ENCODE results near the gene PLPPR1.

PLPPR1 gene

DNA sequence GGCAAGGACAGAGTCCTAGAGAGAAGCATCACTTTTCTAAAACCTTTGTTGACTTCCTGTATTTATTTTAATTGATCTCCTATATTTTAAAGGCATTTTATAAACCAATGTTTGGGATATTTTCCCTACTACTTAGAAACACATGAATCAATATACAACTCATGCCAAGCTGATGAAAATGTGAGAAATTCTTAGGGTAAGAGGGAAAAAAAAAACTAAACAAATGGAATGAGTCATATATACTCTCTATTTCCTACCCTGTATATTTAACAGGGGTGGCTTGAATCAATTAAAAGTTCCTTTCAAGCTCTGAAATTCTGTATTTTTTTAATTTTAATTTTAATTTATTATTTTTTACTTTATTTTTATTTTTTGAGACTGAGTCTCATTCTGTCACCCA lies 336.7 kb downstream of the PLPPR1 start:
- H3K4me3 ChIP-seq (replicated peaks; ENCODE audit: low read depth, low read length): no peak overlapping the region
- H3K27me3 ChIP-seq (replicated peaks; ENCODE audit: control insufficient read depth, insufficient read depth, low read length): no peaks in the 10 kb centered on the region
- TF ChIP-seq, protein P1, sequence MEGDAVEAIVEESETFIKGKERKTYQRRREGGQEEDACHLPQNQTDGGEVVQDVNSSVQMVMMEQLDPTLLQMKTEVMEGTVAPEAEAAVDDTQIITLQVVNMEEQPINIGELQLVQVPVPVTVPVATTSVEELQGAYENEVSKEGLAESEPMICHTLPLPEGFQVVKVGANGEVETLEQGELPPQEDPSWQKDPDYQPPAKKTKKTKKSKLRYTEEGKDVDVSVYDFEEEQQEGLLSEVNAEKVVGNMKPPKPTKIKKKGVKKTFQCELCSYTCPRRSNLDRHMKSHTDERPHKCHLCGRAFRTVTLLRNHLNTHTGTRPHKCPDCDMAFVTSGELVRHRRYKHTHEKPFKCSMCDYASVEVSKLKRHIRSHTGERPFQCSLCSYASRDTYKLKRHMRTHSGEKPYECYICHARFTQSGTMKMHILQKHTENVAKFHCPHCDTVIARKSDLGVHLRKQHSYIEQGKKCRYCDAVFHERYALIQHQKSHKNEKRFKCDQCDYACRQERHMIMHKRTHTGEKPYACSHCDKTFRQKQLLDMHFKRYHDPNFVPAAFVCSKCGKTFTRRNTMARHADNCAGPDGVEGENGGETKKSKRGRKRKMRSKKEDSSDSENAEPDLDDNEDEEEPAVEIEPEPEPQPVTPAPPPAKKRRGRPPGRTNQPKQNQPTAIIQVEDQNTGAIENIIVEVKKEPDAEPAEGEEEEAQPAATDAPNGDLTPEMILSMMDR (IDR thresholded peaks at IDR 0.05; ENCODE audit: insufficient read depth, low read length, poor library complexity, severe bottlenecking): no peak
- H3K36me3 ChIP-seq (ENCODE audit: control insufficient read depth, insufficient read depth, low read length): no peaks in the 10 kb centered on the region
- DNase-seq (ENCODE audit: extremely low read depth, insufficient read length): no peak

DNA sequence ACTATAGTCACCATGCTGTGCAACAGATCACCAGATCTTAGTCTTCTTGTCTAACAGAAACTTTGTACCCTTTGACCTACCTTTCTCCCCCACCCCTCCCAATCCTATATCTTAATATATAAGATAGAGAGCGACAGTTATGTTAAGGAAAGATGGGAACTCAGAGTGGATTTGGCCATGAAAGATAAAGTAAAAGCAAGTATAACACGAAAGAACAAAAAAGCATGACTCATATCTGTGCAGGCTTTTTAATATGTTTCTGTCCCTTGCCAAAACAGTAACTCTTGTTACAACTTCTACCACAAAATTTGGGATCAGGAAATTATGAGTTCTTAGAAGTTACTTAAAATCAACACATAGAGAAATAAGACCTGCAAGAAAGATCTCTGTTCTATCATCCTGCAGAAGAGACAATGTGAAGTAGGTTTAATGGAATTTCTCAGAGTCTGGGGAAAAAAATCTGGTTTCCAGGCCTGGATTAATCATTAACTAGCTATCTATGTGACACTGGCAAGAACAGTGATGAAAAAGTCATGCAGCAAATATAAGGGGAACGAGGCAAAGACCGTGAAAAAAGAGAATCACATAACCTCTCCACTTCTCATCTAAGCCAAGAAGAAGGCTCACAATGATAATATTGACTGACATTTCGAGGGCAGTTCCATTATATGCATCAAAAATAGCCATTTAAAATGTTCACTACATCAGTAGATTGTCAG lies 337.7 kb downstream of the PLPPR1 start:
- H3K4me3 ChIP-seq (replicated peaks; ENCODE audit: low read depth, low read length): no peak overlapping the region
- TF ChIP-seq, protein P1 (IDR thresholded peaks at IDR 0.05; ENCODE audit: insufficient read depth, low read length, poor library complexity, severe bottlenecking): no peak
- no peaks in the 10 kb centered on the region for H3K27me3 ChIP-seq (replicated peaks; ENCODE audit: control insufficient read depth, insufficient read depth, low read length)
- no peak for DNase-seq (ENCODE audit: extremely low read depth, insufficient read length)
- no peaks in the 10 kb centered on the region for H3K36me3 ChIP-seq (ENCODE audit: control insufficient read depth, insufficient read depth, low read length)

DNA sequence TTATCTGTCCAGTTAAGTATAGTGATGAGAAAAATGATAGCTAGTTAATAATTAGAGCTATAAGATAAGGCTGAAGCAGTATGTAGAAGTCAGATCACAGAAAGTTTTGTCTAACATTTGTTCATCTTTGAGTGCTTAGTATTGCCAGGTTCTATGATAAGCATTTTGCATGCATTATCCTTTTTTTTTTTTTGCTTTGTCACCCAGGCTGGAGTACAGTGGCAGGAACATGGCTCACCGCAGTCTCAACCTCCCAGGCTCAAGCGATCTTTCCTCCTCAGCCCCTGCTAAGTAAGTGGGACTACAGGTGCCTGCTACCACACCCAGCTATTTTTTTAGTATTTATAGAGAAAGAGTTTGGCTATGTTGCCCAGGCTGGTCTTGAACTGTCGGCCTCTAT lies 338.8 kb downstream of the PLPPR1 start:
- DNase-seq (ENCODE audit: extremely low read depth, insufficient read length): no peak
- TF ChIP-seq, protein P1 (IDR thresholded peaks at IDR 0.05; ENCODE audit: insufficient read depth, low read length, poor library complexity, severe bottlenecking): no peak

DNA sequence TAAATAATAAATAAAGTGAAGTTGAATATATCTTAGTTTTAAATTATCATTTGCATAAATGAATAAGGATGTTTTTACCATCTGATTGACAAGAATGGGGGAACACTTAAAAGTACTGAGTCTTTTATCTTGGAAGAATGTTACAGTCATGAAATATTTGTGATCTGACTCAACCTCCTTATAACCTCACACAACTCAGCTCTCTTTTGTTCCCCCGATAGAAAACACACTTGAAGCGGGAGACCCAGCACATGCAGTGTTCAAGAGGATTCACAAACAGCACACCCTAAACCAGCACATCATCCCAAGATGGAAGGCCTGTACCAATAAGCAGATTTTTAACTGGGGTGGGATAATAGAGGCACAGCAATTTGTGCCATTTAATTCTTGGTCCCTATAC lies 340.8 kb downstream of the PLPPR1 start:
- no peak overlapping the region for H3K4me3 ChIP-seq (replicated peaks; ENCODE audit: low read depth, low read length)
- TF ChIP-seq, protein P1 (IDR thresholded peaks at IDR 0.05; ENCODE audit: insufficient read depth, low read length, poor library complexity, severe bottlenecking): no peak
- no peak for DNase-seq (ENCODE audit: extremely low read depth, insufficient read length)
- H3K27me3 ChIP-seq (replicated peaks; ENCODE audit: control insufficient read depth, insufficient read depth, low read length): no peaks in the 10 kb centered on the region
- no peaks in the 10 kb centered on the region for H3K36me3 ChIP-seq (ENCODE audit: control insufficient read depth, insufficient read depth, low read length)

More for the DNA sequence above, 338.8 kb downstream of the PLPPR1 start:
- no peaks in the 10 kb centered on the region for H3K36me3 ChIP-seq (ENCODE audit: control insufficient read depth, insufficient read depth, low read length)
- H3K27me3 ChIP-seq (replicated peaks; ENCODE audit: control insufficient read depth, insufficient read depth, low read length): no peaks in the 10 kb centered on the region
- H3K4me3 ChIP-seq (replicated peaks; ENCODE audit: low read depth, low read length): no peak overlapping the region

DNA sequence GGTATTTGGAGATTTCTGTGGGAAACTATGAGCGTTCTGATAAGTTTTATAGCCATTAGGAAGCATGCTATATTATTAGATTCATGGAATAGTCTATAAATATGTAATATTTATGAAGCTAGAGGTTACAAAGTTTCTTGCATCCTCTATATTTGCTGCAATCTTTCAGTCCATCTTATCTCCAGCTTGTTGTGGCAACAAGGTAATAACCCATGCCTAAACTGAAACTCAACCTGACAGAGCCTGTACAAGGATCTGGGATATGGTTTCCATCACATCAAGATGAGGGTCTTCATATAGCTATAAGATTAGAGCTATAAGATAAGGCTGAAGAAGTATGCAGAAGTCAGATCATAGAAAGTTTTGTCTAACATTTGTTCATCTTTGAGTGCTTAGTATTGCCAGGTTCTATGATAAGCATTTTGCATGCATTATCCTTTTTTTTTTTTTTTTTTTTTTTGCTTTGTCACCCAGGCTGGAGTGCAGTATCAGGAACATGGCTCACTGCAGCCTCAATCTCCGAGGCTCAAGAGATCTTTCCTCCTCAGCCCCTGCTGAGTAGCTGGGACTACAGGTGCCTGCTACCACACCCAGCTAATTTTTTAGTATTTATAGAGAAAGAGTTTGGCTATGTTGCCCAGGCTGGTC lies 341.5 kb downstream of the PLPPR1 start:
- TF ChIP-seq, protein P1 (IDR thresholded peaks at IDR 0.05; ENCODE audit: insufficient read depth, low read length, poor library complexity, severe bottlenecking): no peak
- Histone ChIP-seq H3K36me3 (ENCODE audit: control insufficient read depth, insufficient read depth, low read length) (no peaks in the 10 kb centered on the region), H3K4me3 (replicated peaks; ENCODE audit: low read depth, low read length) (no peak overlapping the region), H3K27me3 (replicated peaks; ENCODE audit: control insufficient read depth, insufficient read depth, low read length) (no peaks in the 10 kb centered on the region)
- DNase-seq (ENCODE audit: extremely low read depth, insufficient read length): no peak
